Measurements from ENCODE around the gene CCDC112. TPM values are rescaled to one million over a fixed set of nuclear protein-coding genes. Genes with fewer than 3 reads are reported as not detected.

The CCDC112 gene
- total RNA-seq, 4 donors from 2014 or later, result 4.7 to 7.2 (median 4.8) TPM

DNA sequence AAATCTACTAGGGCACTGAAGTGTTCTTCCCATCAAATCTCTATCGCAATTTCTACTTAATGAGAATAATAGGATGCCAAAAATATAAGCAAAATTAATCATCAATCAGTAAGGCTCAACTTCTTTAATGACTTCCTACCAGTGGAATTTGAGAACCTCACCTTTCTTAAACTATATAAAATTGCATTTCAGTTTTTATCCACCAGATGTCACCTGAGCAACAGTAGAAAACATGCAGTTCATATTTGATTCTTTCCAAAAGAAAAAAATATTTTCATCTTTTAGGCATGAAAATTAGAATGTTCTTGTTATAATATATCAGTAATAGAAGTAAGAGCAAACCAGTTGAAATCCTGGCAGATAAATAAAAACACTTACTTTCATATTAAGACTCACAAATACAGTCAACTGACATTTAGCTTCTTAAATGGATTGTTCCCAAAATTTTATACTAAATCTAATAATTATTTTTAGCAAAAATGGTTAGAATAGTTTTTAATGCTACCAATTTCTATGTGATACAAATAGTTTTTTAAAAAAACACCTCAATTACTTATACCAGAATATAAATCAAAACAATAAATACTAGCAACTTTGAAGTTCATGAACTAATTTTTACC, 13.4 kb upstream of the CCDC112 start:
- Histone ChIP-seq H3K36me3 (no peaks in the 10 kb centered on the region), H3K27ac (no peak overlapping the region), H3K9me3 (no peaks in the 10 kb centered on the region), H3K4me1 (peaks cover 0 to 13% (median 0%) of the 10 kb centered on the region in 3 donors), H3K27me3 (peaks cover 0 to 12% (median 0%) of the 10 kb centered on the region in 4 donors), H3K4me3 (no peak overlapping the region)
- 0 to 3% methylated on average over 1 of the region's 1 CpG for WGBS, 2 donors
- TF ChIP-seq POLR2A (IDR thresholded peaks at IDR 0.05), result no peak
- TF ChIP-seq, protein P1, sequence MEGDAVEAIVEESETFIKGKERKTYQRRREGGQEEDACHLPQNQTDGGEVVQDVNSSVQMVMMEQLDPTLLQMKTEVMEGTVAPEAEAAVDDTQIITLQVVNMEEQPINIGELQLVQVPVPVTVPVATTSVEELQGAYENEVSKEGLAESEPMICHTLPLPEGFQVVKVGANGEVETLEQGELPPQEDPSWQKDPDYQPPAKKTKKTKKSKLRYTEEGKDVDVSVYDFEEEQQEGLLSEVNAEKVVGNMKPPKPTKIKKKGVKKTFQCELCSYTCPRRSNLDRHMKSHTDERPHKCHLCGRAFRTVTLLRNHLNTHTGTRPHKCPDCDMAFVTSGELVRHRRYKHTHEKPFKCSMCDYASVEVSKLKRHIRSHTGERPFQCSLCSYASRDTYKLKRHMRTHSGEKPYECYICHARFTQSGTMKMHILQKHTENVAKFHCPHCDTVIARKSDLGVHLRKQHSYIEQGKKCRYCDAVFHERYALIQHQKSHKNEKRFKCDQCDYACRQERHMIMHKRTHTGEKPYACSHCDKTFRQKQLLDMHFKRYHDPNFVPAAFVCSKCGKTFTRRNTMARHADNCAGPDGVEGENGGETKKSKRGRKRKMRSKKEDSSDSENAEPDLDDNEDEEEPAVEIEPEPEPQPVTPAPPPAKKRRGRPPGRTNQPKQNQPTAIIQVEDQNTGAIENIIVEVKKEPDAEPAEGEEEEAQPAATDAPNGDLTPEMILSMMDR (IDR thresholded peaks at IDR 0.05), result peak; percentile 36 to 87 (median 69)
- no peak for DNase-seq
- intact Hi-C loops (cut with DNase I), result loop anchor here (5.0 kb wide), 1 partner anchor 277 kb away; no protein-coding TSS in a partner anchor

DNA sequence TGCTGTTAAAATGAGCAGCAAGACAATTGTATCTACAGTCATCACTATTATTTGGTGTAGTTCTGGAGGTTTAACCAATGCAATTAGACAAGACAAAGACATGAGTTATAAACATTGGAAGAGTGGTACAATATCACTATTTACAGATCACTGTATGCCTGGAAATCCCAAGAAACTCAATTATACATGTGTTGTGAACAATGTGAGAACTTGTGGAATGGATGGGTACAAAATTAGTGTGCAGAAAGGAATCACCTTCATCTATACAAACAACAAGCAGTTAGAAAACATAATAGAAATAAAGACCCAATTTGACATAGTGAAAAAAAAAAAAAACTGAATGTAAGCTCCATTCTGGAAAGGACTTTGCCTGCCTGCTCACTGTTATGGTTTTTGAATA, 12.4 kb upstream of the CCDC112 start:
- no peak overlapping the region for H3K4me3 ChIP-seq
- no peak for TF ChIP-seq POLR2A (IDR thresholded peaks at IDR 0.05)
- intact Hi-C loops (cut with DNase I), result loop anchor here (5.0 kb wide), 1 partner anchor 278 kb away; no protein-coding TSS in a partner anchor
- H3K9me3 ChIP-seq, result no peaks in the 10 kb centered on the region
- DNase-seq, result no peak
- H3K4me1 ChIP-seq, result peaks cover 0 to 13% (median 0%) of the 10 kb centered on the region in 3 donors
- no peak overlapping the region for H3K27ac ChIP-seq
- H3K36me3 ChIP-seq, result no peaks in the 10 kb centered on the region
- peaks cover 0 to 12% (median 0%) of the 10 kb centered on the region in 4 donors for H3K27me3 ChIP-seq

DNA sequence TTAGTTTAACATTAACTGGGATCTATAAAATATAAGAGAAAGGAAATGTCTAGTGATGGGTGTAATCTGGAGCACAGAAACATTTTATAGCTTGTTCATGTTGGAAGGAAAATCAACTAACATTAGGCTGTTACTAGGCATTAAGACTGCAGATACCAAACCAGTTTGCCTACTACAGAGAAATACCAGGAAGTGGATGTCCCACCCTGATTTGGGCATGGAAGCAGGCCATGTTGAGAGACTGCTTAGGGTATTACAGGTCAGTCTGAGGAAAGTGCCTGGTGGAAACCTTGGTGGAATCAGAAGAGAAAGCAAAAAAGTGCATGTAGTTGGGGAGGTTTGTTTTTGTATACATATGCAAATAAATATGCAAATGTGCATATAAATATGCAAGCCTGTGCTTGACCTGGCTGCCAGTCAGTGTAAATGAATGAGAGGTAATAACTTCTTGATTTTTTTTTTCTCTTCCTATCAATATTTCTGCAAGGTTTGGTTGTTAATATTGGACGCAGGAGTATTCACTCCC, 9.6 kb upstream of the CCDC112 start:
- H3K9me3 ChIP-seq, result no peaks in the 10 kb centered on the region
- H3K27me3 ChIP-seq, result peaks cover 0 to 8% (median 0%) of the 10 kb centered on the region in 4 donors
- H3K27ac ChIP-seq, result no peak overlapping the region
- peaks cover 0 to 13% (median 0%) of the 10 kb centered on the region in 3 donors for H3K4me1 ChIP-seq
- WGBS, 2 donors, result 36 to 69% methylated on average over 1 of the region's 1 CpG
- no peak for DNase-seq
- intact Hi-C loops (cut with DNase I), result loop anchor here (5.0 kb wide), 1 partner anchor 281 kb away; no protein-coding TSS in a partner anchor
- no peak for TF ChIP-seq POLR2A (IDR thresholded peaks at IDR 0.05)
- TF ChIP-seq, protein P1 (IDR thresholded peaks at IDR 0.05), result peak in 1 of 6 experiments; percentile 5
- H3K36me3 ChIP-seq, result no peaks in the 10 kb centered on the region
- H3K4me3 ChIP-seq, result no peak overlapping the region

DNA sequence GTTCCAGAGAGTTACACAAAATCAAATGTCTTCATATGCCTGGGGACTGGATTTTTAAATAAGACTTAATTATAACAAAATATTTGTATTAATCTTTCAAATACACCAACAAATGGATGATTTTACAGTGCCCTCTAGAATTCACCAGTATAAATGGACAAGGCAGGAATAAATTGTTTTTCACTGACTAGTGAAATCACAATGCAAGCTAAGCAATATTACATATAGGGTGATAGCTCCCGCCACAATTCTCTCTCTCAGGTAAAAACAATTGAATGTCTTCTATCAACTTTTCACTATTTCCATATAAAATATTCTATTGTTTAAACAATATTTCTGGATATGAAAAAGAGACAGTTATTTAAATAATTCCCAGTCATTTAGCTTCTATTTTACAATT, 8.0 kb upstream of the CCDC112 start:
- Histone ChIP-seq H3K27me3 (peaks cover 0 to 8% (median 0%) of the 10 kb centered on the region in 4 donors), H3K27ac (no peak overlapping the region), H3K4me3 (no peak overlapping the region), H3K9me3 (no peaks in the 10 kb centered on the region), H3K4me1 (peaks cover 0 to 13% (median 0%) of the 10 kb centered on the region in 3 donors), H3K36me3 (no peaks in the 10 kb centered on the region)
- DNase-seq, result no peak
- TF ChIP-seq, protein P1 (IDR thresholded peaks at IDR 0.05), result no peak
- TF ChIP-seq POLR2A (IDR thresholded peaks at IDR 0.05), result no peak
- intact Hi-C loops (cut with DNase I), result no loop called here
- WGBS, 2 donors, result 88 to 97% methylated on average over 1 of the region's 1 CpG

DNA sequence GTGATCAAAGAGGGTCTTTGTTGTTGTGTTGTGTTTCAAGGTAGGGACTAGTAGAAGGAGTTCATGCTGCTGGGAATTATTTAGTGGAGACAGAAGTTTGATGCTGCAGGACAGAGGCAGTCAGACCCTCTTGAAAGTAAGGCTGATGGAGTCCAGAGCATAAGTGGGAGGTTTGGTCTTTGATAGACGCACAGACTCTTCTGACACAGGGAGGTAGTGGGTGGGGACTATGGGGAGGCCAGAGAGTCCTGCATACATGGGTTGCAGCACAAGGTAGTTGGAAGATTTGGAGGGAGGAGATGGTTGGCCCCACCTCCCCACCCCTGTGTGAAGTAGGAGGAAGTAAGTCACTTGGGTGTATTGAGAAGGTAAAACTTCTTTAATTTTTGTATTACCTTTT, 2.4 kb upstream of the CCDC112 start:
- Histone ChIP-seq H3K4me3 (no peak overlapping the region), H3K4me1 (peaks cover 0 to 22% (median 8%) of the 10 kb centered on the region in 3 donors), H3K36me3 (no peaks in the 10 kb centered on the region), H3K9me3 (no peaks in the 10 kb centered on the region), H3K27ac (no peak overlapping the region), H3K27me3 (no peaks in the 10 kb centered on the region)
- intact Hi-C loops (cut with DNase I), result no loop called here
- 73 to 75% methylated on average over 1 of the region's 1 CpG for WGBS, 2 donors
- no peak for DNase-seq
- TF ChIP-seq, protein P1 (IDR thresholded peaks at IDR 0.05), result no peak
- TF ChIP-seq POLR2A (IDR thresholded peaks at IDR 0.05), result no peak

Measured in esophagus squamous epithelium (tissue), 5 donors.